Memory B cell (primary cell): ENCODE data around the gene TSPAN15.

Source experiments
- ATAC-seq: fragments of 150-1000 bp; cut with Tn5 transposase; 2 replicates; pipeline ENCODE4 v1.10.0; 2021; ENCODE audit warnings: low read depth, mild to moderate bottlenecking, moderate library complexity
- DNase-seq, 2 donors: peaks; one replicate each; pipeline ENCODE4 v3.0.0; 2022; ENCODE audit warnings: low spot score in 2 of 2
- H3K27ac Mint-ChIP-seq: one replicate; pipeline ENCODE4 v1.8.0; 2022; ENCODE audit warnings: mild to moderate bottlenecking, moderate library complexity, mixed read lengths
- H3K27me3 Mint-ChIP-seq: one replicate; pipeline ENCODE4 v1.8.0; 2022; ENCODE audit warnings: mixed read lengths
- H3K36me3 Mint-ChIP-seq: one replicate; pipeline ENCODE4 v1.8.0; 2022; ENCODE audit warnings: mild to moderate bottlenecking, mixed read lengths
- H3K4me1 Mint-ChIP-seq: one replicate; pipeline ENCODE4 v1.8.0; 2022; ENCODE audit warnings: mixed read lengths
- H3K4me3 Mint-ChIP-seq: one replicate; pipeline ENCODE4 v1.8.0; 2022; ENCODE audit warnings: mild to moderate bottlenecking, moderate library complexity, mixed read lengths
- H3K9me3 Mint-ChIP-seq: one replicate; pipeline ENCODE4 v1.8.0; 2022; ENCODE audit warnings: mixed read lengths

The TSPAN15 gene

DNA sequence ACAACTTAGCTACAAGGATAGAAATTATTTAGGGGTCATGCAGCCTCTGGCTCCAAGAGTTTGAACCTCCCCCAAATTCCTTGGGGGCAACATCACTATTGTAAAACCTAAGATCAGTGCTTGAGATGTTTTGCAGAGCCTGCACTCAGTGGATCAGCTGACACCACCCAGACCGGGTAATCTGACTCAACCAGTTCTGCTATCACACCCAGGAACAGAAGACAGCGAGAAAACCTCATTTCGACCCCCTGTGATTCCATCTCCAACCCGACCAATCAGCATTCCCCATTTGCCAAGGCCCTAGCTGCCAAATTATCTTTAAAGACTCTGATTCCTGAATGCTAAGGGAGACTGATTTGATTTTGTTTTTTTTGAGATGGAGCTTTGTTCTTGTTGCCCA lies 39.8 kb upstream of the TSPAN15 start:
- H3K4me3 Mint-ChIP-seq = no peak overlapping the region
- DNase-seq (no peak), ATAC-seq (no peak)
- H3K27ac Mint-ChIP-seq = no peak overlapping the region
- peaks cover 19% of the 10 kb centered on the region for H3K4me1 Mint-ChIP-seq
- H3K36me3 Mint-ChIP-seq = no peaks in the 10 kb centered on the region
- H3K27me3 Mint-ChIP-seq = peaks cover 2% of the 10 kb centered on the region
- no peaks in the 10 kb centered on the region for H3K9me3 Mint-ChIP-seq

DNA sequence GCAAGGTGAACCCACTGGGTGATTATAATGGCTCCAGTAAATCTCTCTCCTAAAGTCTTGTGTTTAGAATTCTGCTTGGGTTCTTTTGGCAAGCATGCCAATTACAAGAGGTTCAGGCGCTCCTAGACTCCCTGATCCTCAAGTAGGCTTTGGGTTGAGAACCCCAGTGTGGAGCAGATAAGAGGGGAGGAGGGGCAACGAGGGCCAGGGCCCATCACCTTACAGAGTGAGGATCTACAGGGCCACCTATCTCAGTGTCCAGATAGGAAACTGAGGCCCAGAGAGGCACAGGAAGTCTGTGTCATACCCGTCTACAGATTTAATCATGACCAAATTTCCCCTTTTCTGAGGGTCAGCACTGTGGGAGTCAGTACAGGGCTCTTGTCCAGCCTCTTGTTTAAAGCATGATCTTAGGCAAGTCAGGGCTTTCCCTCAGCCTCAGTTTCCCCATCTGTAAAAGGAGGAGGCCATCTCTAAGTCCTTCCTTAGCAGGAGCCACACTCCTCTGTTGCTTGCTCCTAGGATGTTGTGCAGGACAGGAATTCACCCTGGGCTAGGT lies 39.0 kb upstream of the TSPAN15 start:
- ATAC-seq = no peak
- no peak for DNase-seq
- Mint-ChIP-seq H3K4me1 (peaks cover 16% of the 10 kb centered on the region), H3K27me3 (peaks cover 2% of the 10 kb centered on the region), H3K9me3 (no peaks in the 10 kb centered on the region), H3K36me3 (no peaks in the 10 kb centered on the region), H3K4me3 (no peak overlapping the region), H3K27ac (no peak overlapping the region)

DNA sequence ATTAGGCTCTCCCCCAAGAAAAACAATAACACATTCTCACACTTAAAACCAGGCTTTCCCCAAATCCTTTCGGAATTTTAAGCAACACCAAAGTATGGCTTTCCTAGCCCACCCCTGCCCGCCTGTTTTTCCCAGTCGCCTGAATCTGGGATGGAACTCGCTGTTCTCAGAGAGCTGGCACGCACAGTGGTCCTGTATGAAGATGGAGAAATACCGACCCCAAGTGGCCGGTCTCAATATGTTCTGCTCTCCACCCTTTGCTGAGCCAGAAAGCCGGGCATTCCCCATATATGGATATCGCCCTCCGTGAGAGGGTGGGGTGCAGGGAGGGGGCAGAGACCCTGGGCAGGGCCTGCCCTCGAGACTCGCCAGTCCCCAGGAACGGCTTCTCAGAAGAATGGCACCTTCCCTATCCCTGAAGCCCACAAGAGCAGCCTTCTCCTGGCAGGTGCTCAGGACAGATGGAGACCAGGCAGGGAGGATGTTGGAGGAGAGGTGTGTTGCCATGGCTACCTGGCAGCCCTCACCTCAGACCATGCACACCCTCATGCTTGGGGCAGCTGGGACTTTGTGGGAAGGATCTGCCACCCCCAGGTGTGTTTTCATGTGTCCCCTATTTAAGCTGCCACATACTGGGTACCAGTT lies 37.9 kb upstream of the TSPAN15 start:
- Mint-ChIP-seq H3K27me3 (peaks cover 5% of the 10 kb centered on the region), H3K36me3 (no peaks in the 10 kb centered on the region), H3K4me1 (peaks cover 11% of the 10 kb centered on the region), H3K4me3 (no peak overlapping the region), H3K9me3 (no peaks in the 10 kb centered on the region), H3K27ac (no peak overlapping the region)
- DNase-seq (peak in 1 of 2 donors; percentile 31), ATAC-seq (no peak)

DNA sequence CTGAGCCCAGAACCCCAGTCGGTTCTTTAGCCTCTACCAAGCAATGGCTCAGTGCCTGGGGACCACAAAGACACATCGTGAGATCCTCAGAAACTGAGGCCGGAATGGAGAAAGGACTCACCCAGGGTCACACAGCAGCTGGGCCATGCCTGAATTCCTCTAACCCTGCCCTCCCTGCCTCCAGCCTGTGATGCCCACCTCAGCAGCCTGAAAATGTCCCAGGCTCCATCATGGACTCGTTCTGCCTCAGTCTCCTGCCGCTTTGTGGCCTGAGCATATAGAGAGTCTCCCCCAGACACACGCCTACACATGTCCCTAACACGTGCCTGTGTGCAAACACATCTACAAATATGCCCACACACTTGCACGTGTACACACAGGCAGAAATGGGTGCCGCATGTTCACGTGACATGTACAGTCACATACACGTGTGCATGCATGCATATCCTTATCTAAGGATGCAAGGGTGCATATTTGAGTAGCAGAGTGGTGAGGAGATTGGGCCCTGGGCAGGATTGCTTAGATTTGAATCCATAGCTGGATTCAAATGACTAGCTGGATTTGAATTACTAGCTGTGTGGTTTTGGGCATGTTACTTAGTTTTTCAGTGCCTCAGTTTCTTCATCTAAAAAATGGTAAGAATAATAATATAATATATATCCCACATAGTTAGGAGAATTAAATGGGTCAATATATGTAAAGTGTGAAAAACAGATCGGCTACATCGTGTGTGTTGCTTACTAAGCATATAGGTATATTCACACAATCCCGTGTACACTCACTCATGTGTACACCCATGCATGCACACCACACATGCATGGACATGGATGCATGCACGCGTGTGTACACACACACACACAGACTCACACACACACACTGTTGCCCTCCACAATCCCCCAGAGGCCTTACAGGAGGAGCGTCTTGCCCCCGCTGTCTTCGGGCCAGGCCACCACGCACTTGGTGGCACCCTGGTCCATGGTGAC lies 36.9 kb upstream of the TSPAN15 start:
- H3K4me3 Mint-ChIP-seq = no peak overlapping the region
- ATAC-seq = no peak
- H3K36me3 Mint-ChIP-seq = no peaks in the 10 kb centered on the region
- H3K27ac Mint-ChIP-seq = no peak overlapping the region
- no peak for DNase-seq
- H3K9me3 Mint-ChIP-seq = no peaks in the 10 kb centered on the region
- H3K27me3 Mint-ChIP-seq = peaks cover 6% of the 10 kb centered on the region
- peaks cover 9% of the 10 kb centered on the region for H3K4me1 Mint-ChIP-seq

DNA sequence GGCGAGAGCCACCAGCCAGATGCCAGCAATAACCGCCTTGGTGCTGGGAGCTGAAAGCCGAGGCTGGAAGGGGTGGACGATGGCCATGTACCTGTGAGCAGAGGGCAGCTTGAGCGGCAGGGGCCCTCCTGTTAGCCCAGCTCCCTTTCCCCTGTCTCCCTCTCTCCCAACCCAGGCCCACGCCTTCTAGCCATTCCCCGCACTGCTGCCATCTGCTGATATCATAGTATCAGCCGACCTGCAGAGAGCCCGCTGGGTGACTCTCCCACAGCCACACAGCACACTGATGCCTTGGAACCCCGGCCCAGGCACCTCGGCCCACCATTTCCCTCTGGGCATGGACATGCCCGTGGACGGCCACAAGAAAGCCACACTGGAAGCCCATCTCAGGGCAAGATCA lies 36.2 kb upstream of the TSPAN15 start:
- DNase-seq (no peak), ATAC-seq (no peak)
- H3K27me3 Mint-ChIP-seq = peaks cover 9% of the 10 kb centered on the region
- H3K4me3 Mint-ChIP-seq = no peak overlapping the region
- peaks cover 6% of the 10 kb centered on the region for H3K4me1 Mint-ChIP-seq
- H3K27ac Mint-ChIP-seq = no peak overlapping the region
- no peaks in the 10 kb centered on the region for H3K36me3 Mint-ChIP-seq
- H3K9me3 Mint-ChIP-seq = no peaks in the 10 kb centered on the region

DNA sequence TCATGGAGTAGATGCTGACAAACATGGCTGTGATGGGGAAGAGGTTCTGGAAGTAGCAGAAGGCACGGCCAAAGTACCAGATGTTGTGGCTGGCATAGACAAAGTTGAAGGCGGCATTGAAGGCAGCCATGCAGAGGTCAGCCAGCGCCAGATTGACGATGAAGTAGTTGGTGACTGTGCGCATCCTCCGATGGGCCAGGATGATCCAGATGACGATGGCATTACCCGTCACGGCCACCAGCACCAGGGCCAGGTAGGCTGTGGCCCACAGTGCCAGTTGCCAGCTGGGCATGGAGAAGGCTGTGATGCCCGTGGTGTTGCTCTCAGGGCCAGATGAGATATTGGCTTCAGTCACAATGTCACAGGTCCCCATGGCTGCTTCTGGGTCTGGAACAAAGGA lies 35.3 kb upstream of the TSPAN15 start:
- ATAC-seq = no peak
- peaks cover 2% of the 10 kb centered on the region for H3K4me1 Mint-ChIP-seq
- H3K36me3 Mint-ChIP-seq = no peaks in the 10 kb centered on the region
- H3K4me3 Mint-ChIP-seq = no peak overlapping the region
- DNase-seq = no peak
- peaks cover 9% of the 10 kb centered on the region for H3K27me3 Mint-ChIP-seq
- H3K9me3 Mint-ChIP-seq = no peaks in the 10 kb centered on the region
- H3K27ac Mint-ChIP-seq = no peak overlapping the region

DNA sequence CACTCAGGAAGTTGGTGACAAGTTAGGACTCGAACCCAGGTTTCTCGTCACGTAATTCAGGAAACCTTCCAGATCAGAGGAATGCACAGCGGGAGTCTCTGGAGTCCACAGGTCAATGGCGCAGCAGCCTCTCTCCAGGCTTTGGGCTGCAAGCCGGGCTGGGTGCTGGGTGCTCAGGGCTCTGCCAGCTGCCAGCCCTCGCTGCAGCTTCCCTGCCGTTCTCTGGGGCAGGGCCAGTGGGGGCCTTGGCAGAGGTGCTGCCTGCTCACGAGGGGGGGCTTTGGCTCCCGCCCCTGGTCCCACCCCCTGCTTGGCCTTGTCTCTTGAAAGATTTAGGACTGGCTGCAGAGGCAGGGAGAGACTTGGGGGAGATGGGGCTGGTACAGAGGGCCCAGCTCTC lies 34.6 kb upstream of the TSPAN15 start, which contains the start of gene TACR2:
Gene TACR2 (minus strand): TSS at position 224 of the 400 bp plus-strand sequence. CDS start 595 bp downstream, outside the sequence.
- H3K4me3 Mint-ChIP-seq = no peak within 1 kb of the TSS
- no peaks in the 10 kb centered on the region for H3K9me3 Mint-ChIP-seq
- H3K4me1 Mint-ChIP-seq = peaks cover 2% of the 10 kb centered on the region
- no peaks in the 10 kb centered on the region for H3K36me3 Mint-ChIP-seq
- H3K27ac Mint-ChIP-seq = no peak within 1 kb of the TSS
- ATAC-seq = no peak
- DNase-seq = no peak
- H3K27me3 Mint-ChIP-seq = peaks cover 9% of the 10 kb centered on the region

DNA sequence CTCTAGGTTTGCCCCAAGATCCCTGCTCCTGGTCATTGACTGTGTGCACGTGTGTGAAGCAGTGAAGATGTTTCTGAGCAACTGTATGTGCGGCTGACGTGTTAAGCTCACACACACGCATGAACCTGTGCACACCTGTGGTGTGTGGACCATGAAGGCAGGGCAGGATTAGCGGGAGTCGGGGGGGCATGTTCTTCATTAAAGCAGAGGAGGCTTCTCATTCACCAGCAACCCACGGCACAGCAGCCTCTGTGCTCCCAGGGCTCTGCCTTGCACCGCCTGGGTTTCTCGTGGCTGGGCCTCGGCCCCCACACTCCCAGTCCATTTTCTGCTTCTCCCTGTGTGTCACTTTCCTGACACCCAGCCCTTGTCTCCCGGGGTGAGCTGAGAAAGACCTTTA lies 33.7 kb upstream of the TSPAN15 start:
- peaks cover 9% of the 10 kb centered on the region for H3K27me3 Mint-ChIP-seq
- H3K4me1 Mint-ChIP-seq = peaks cover 2% of the 10 kb centered on the region
- H3K36me3 Mint-ChIP-seq = no peaks in the 10 kb centered on the region
- ATAC-seq (no peak), DNase-seq (no peak)
- no peak overlapping the region for H3K4me3 Mint-ChIP-seq
- H3K27ac Mint-ChIP-seq = no peak overlapping the region
- H3K9me3 Mint-ChIP-seq = no peaks in the 10 kb centered on the region

DNA sequence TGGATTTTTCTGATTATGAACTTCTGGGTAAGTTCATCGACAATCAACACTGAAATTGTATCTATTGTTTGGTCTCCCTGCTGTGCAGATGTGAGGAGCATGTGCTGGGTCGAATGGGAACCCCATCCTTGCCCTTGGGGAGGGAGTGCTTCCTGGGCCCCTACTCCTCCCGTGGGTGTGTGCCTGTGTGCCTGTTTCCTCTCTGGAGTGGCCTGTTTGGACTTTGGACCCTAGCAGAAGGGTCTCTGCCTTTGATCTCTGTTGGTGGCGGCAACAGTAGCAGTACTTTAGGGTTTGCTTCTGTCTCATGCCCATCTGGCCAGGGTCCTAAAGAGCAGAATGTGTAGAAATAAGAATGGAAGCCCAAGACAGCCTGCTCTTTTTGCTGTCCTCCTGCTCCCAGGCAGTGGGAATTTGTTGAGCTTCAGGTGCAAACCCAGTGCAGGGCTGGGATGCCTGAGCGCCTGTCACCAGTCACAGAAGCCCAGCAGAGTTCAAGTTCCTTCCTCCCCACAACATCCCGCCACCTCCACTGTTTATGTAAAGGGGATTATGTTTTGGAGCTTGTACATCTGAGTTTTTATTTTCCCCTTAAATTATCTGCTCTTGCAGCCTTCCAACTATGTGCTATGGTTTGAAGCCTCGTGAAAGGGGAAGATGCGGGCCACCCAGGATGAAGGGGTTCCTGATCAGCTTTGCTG lies 33.1 kb upstream of the TSPAN15 start:
- no peaks in the 10 kb centered on the region for H3K36me3 Mint-ChIP-seq
- peaks cover under 1% of the 10 kb centered on the region for H3K4me1 Mint-ChIP-seq
- DNase-seq = no peak
- no peaks in the 10 kb centered on the region for H3K9me3 Mint-ChIP-seq
- no peak overlapping the region for H3K27ac Mint-ChIP-seq
- peaks cover 9% of the 10 kb centered on the region for H3K27me3 Mint-ChIP-seq
- no peak for ATAC-seq
- H3K4me3 Mint-ChIP-seq = no peak overlapping the region

DNA sequence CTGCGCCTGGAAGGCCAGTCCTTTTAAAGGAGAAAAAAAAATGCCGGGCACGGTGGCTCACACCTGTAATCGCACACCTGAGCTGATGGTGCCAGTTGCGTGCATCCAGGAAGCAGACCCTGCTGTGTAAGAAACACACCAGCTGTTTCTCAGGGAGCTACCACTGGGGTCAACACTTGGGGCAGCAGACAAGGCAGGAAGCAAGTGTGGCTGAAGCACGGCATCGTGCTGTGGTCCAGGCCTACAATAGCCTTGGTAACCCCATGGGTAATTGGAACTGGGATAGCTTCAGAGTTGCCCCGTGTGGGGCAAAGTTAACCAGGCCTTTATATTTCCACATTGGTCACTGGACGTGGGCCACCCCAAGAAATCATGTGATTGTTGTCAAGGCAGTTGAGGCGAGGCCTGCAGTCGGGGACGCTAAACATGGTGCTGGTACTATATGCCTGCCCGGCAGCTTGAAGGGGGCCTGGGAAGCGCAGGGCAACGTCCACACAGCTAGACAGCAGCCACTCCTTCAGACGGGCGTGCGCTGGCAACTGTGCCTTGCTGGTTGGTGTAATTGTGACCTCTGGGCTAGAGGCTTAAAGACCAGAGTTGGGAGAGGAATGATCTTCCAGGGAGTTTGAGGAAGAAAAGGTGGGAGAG lies 32.0 kb upstream of the TSPAN15 start:
- peaks cover 5% of the 10 kb centered on the region for H3K4me1 Mint-ChIP-seq
- H3K36me3 Mint-ChIP-seq = no peaks in the 10 kb centered on the region
- no peak for DNase-seq
- H3K9me3 Mint-ChIP-seq = no peaks in the 10 kb centered on the region
- H3K27me3 Mint-ChIP-seq = peaks cover 9% of the 10 kb centered on the region
- no peak overlapping the region for H3K27ac Mint-ChIP-seq
- no peak overlapping the region for H3K4me3 Mint-ChIP-seq
- ATAC-seq = no peak

DNA sequence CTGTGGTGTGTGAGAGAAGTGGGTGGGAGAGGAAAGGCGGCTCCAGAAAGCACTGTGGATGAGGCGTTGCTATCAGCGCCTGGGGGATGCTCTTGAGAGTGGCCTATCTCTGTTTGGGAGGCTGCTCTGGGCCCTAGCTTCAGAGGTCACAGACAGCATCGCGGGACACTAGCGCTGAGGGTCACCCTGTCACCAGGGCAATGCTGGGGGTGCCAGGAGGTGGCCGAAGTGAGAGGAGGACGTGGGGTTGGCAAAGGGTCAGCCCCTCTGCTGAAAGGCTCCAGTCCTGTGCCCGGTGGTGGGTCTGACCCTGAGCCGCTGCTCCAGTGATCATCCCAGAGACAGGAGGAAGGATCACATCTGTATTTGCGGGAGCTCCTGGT lies 31.5 kb upstream of the TSPAN15 start:
- peaks cover 6% of the 10 kb centered on the region for H3K4me1 Mint-ChIP-seq
- peaks cover 6% of the 10 kb centered on the region for H3K27me3 Mint-ChIP-seq
- no peak for ATAC-seq
- H3K9me3 Mint-ChIP-seq = no peaks in the 10 kb centered on the region
- no peak for DNase-seq
- no peak overlapping the region for H3K27ac Mint-ChIP-seq
- no peaks in the 10 kb centered on the region for H3K36me3 Mint-ChIP-seq
- no peak overlapping the region for H3K4me3 Mint-ChIP-seq

DNA sequence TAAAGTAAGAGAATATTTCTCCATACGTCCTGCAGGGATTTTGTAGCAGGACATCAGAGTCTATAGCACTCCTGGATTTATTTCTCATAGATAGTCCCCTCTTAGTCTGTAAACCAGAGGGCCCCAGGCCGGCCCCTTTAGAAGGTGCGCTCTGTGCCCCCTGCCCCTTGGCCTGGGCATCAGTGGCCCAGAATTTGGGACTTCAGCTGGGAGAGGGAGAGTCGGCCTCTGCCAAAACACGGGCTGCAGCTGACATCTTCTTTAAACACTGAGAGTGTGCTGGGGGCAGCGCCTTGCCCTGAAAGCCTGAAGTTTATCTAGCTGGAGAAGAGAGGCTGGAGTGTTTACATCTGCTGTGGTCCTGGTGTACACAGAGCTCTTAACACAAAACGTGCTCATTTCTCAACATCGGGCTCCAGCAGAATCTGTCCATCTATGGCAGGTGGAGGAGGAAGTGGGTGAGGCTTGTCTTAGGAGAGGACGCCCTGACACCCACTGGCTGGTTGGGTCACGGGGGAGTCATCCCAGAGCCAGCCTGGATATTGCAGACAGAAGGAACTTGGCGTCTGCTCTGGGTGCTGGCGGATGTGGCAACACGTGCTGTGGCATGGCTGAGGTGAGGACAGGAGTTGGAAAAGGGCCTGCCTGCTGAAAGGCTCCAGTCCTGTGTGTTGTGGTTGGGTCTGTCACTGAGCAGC lies 29.5 kb upstream of the TSPAN15 start:
- Mint-ChIP-seq H3K9me3 (no peaks in the 10 kb centered on the region), H3K27me3 (peaks cover 6% of the 10 kb centered on the region), H3K36me3 (no peaks in the 10 kb centered on the region), H3K4me1 (peaks cover 9% of the 10 kb centered on the region), H3K4me3 (no peak overlapping the region), H3K27ac (no peak overlapping the region)
- DNase-seq (no peak), ATAC-seq (no peak)

DNA sequence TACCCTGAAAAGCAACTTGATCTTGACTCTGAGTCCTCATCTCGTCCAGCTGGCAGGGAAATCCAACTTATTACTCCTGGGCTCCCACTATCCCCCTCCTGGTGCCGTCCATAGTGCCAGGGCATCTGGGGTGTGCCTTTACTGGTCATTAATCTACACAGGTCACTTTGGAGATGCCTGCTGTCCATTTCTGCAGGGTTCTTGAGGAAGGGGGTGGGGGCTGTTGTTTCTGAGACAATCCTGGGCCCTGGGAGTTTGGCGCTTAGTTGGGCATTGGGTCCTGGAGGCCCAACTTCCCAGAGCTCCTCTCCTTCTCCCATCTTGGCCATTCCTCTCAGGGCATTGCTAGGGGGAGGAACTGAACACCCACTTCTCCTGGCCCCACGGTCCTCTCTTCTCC lies 28.6 kb upstream of the TSPAN15 start:
- DNase-seq (no peak), ATAC-seq (no peak)
- H3K4me3 Mint-ChIP-seq = no peak overlapping the region
- no peaks in the 10 kb centered on the region for H3K9me3 Mint-ChIP-seq
- H3K27ac Mint-ChIP-seq = no peak overlapping the region
- no peaks in the 10 kb centered on the region for H3K36me3 Mint-ChIP-seq
- peaks cover 9% of the 10 kb centered on the region for H3K4me1 Mint-ChIP-seq
- H3K27me3 Mint-ChIP-seq = peaks cover 6% of the 10 kb centered on the region
